Stimulated activated CD4-positive, alpha-beta T cell treated with anti-CD3 and anti-CD28 coated beads, Interleukin-15, amount 100 ng/mL, for 48 hours (primary cell): Measurements from ENCODE around the gene CPT1B.
"Not testable (repeated sequence)": the region's sequence is repeated elsewhere in the genome, so short reads cannot be mapped to it uniquely, and the experiment has no call there.

Experiments used
- DNase-seq, 2 donors: peaks; one replicate each; pipeline ENCODE4 v3.0.0-alpha.2; 2020; ENCODE audit warnings: low read depth in 2 of 2

The CPT1B gene

GRCh38 chr22:50527921-50528681 lies 50.1 kb downstream of the CPT1B start:
- DNase-seq = no peak

GRCh38 chr22:50526834-50527801 lies 51.1 kb downstream of the CPT1B start:
- DNase-seq = no peak

GRCh38 chr22:50526108-50526833 lies 52.0 kb downstream of the CPT1B start:
- peak; percentile 85 for DNase-seq

- no peak for DNase-seq
Measured at GRCh38 chr22:50525858-50526107, 52.4 kb downstream of the CPT1B start.

- peak; percentile 96 to 98 for DNase-seq
Measured at GRCh38 chr22:50525104-50525857, 52.9 kb downstream of the CPT1B start, which contains the start of gene SCO2. SCO2 (minus strand) TSS chr22:50525598; CDS start chr22:50524411, 1,187 bp downstream.

- no peak for DNase-seq
Measured at GRCh38 chr22:50524676-50525103, 53.5 kb downstream of the CPT1B start.

GRCh38 chr22:50523806-50524675 lies 54.2 kb downstream of the CPT1B start:
- no peak for DNase-seq

GRCh38 chr22:50523458-50523805 lies 54.8 kb downstream of the CPT1B start:
- no peak for DNase-seq

GRCh38 chr22:50522806-50523438 lies 55.3 kb downstream of the CPT1B start:
- DNase-seq = no peak

GRCh38 chr22:50522208-50522805 lies 55.9 kb downstream of the CPT1B start:
- DNase-seq = no peak

- DNase-seq = no peak
Measured at GRCh38 chr22:50521710-50522109, 56.5 kb downstream of the CPT1B start.

- DNase-seq = no peak
Measured at GRCh38 chr22:50520826-50521453, 57.3 kb downstream of the CPT1B start.

GRCh38 chr22:50520184-50520583 lies 58.0 kb downstream of the CPT1B start:
- DNase-seq = not testable (repeated sequence)

GRCh38 chr22:50519151-50519550 lies 59.1 kb downstream of the CPT1B start:
- DNase-seq = no peak
